MM.1S (cell line): ENCODE data around the gene C19orf38.

Experiments used
- CTCF ChIP-seq: fragments of 300-600 bp; sonication (generic); IDR thresholded peaks from 2 replicates; pipeline ENCODE4 v1.5.1; 2016; ENCODE audit warnings: antibody characterized with exemption, low read length, mixed read lengths
- EZH2 ChIP-seq: fragments of 300-600 bp; sonication (generic); optimal IDR thresholded peaks from 2 replicates; pipeline ENCODE3; 2017; ENCODE audit warnings: low read depth, mild to moderate bottlenecking, antibody characterized with exemption, low read length, mixed read lengths
- EZH2phosphoT487 ChIP-seq: fragments of 300-600 bp; sonication (generic); IDR thresholded peaks from 2 replicates; pipeline ENCODE4 v1.6.1; 2018; ENCODE audit warnings: antibody characterized with exemption, low read length

- no peak for TF ChIP-seq CTCF
- TF ChIP-seq EZH2 = no peak
- no peak for TF ChIP-seq EZH2phosphoT487
Observed at GRCh38 chr19:10872546-10873107, 24.4 kb downstream of the C19orf38 start.
